Measurements from ENCODE around the gene NPSR1.

GRCh38 chr7:34821932-34822558 lies 164.0 kb downstream of the NPSR1 start:
- TF ChIP-seq CTCF (IDR thresholded peaks at IDR 0.05) (no peak), POLR2A (IDR thresholded peaks at IDR 0.05; ENCODE audit: low read depth) (no peak), EP300 (IDR thresholded peaks at IDR 0.05) (no peak), POLR2AphosphoS5 (IDR thresholded peaks at IDR 0.05) (no peak)
